Peyer's patch (tissue), 4 donors: ENCODE data around the gene BAD.
A peak's percentile ranks its signal among the peaks of the same experiment; 100 is the strongest.

ENCODE experiments used
- CTCF ChIP-seq, 6 experiments: fragments of 450-650 bp in 4 of 6; fragments of 200-600 bp in 2 of 6; sonication (generic) in 1 of 6; IDR thresholded peaks; one replicate each; pipeline ENCODE4 v1.5.1; 2017 to 2019; ENCODE audit warnings: antibody characterized with exemption in 6 of 6, mild to moderate bottlenecking in 3 of 6, moderate library complexity in 1 of 6
- POLR2A ChIP-seq, 2 donors: fragments of 450-650 bp; IDR thresholded peaks; one replicate each; pipeline ENCODE4 v1.5.1; 2017; ENCODE audit warnings: antibody characterized with exemption in 2 of 2, mild to moderate bottlenecking in 2 of 2, moderate library complexity in 2 of 2

DNA sequence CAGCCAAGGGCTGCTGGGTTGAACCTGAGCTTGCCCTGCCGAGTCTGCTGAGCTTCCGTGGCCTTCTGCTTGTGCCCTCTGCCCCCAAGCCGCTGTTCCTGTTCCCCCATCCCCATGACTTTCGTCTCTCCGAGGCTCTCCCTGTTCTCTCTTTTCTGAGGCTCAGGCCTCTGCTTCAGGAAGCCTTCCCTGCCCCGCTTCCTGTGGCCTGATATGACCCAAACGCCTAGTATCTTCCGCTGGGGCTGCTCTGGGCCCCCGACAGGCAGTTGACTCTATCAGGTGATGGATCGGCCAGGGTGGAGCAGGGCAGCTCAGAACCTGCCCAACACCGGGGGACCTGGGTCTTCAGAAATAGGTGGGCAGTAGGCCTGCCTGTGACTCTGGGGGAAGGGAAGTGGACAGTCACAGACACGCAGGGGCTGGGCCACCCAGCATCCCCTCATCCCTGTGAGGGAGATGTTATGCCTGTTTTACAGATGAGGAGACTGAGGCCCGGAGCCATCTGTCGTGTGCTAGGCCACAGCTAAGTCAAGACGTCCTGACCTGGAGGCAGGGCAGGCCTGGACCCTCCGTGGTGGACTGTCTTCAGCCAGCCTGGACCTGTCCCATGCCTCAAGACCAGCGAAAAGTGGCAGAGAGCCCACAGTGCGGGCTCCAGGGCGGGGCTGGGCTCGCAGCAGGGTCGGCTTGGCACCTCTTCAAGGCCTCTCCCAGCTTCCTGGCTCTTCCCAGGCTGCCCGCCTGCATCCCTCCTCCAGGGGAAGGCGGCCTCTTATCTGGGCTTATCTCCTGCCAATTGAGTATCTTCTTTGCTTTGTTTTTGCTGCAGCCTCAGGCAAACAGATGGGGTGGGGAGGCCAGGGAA is 16.2 kb downstream of the BAD start:
- TF ChIP-seq CTCF (IDR thresholded peaks at IDR 0.05) (peak in 2 of 6 experiments; percentile 18 to 26), POLR2A (IDR thresholded peaks at IDR 0.05) (peak in 1 of 2 donors; percentile 35)
